ENCODE data around the gene LSS. TPM values are rescaled to one million over a fixed set of nuclear protein-coding genes. Genes with fewer than 3 reads are reported as not detected.
"Not testable (repeated sequence)": the region's sequence is repeated elsewhere in the genome, so short reads cannot be mapped to it uniquely, and the experiment has no call there.

LSS gene
- total RNA-seq, 2 donors from 2014 or later: 30.8 to 43.8 TPM

DNA sequence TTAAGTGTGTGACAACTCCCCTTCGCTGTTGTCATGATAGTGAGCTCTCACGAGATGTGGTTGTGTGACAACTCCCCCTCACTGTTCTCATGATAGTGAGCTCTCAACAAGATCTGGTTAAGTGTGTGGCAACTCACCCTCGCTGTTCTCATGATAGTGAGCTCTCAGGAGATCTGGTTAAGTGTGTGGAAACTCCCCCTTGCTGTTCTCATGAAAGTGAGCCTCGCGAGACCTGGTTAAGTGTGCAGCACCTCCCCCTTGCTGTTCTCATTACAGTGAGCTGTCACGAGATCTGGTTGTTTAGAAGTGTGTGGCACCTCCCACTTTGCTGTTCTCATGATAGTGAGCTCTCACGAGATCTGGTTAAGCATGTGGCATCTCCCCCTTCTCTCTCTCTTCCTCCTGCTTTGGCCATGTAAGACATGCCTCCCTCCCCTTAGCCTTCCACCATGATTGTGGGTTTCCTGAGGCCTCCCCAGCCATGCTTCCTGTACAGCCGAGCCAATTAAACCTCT is 25.1 kb upstream of the LSS start:
- peaks cover 100% of the 10 kb centered on the region for H3K36me3 Mint-ChIP-seq (ENCODE audit: low read depth)
- H3K9me3 Mint-ChIP-seq: no peaks in the 10 kb centered on the region
- H3K4me1 Mint-ChIP-seq: peaks cover 20% of the 10 kb centered on the region
- H3K4me3 Mint-ChIP-seq: peak overlapping the region; percentile 48
- ATAC-seq (replicated peaks): peak; percentile 92
- no peaks in the 10 kb centered on the region for H3K27me3 Mint-ChIP-seq
- H3K27ac Mint-ChIP-seq: peak overlapping the region; percentile 89

DNA sequence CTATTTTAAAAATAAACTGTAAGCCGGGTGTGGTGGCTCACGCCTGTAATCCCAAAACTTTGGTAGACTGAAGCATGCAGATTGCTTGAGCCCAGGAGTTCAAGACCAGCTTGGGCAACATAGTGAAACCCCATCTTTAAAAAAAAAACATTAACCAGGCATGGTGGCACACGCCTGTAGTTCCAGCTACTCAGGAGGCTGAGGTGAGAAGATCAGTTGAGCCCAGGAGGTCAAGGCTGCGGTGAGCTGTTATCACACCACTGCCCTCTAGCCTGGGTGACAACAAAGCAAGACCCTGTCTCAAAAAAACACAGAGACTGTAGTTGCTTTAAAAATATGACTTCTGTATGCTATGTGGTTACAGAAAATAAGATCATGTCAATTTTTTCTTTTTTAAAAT is 24.3 kb upstream of the LSS start:
- peaks cover 100% of the 10 kb centered on the region for H3K36me3 Mint-ChIP-seq (ENCODE audit: low read depth)

DNA sequence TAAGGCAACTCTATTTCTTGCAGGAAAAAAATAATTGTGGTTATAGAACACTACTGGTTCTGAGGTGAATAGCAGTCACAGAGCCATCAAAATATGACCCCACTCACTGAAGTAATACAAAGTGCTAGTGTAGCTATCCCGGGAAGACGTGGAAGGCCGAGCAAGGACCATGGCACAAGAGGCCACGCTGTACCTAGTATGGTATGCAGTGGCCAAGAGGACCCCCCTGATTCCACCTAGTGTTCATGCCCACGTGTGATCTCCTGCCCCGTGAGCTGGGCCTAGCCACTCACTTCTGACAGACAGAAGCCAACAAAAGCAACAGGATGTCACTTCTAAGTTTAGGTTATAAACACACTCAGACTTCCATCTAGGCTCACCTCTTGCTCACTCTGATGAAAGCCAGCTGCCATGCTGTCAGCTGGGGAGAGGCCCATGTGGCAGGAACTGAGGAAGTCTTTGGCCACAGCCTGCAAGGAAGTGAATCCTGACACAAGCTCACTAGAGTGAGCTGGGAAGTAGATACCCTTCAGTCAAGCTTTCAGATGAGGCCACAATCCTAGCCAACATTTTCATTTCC is 21.7 kb upstream of the LSS start:
- peaks cover 94% of the 10 kb centered on the region for H3K36me3 Mint-ChIP-seq (ENCODE audit: low read depth)
- no peaks in the 10 kb centered on the region for H3K27me3 Mint-ChIP-seq
- peak overlapping the region; percentile 68 for H3K27ac Mint-ChIP-seq
- no peak overlapping the region for H3K4me3 Mint-ChIP-seq
- peaks cover 19% of the 10 kb centered on the region for H3K4me1 Mint-ChIP-seq
- no peak for ATAC-seq (replicated peaks)
- no peaks in the 10 kb centered on the region for H3K9me3 Mint-ChIP-seq

More for the DNA sequence above, 24.3 kb upstream of the LSS start:
- peaks cover 20% of the 10 kb centered on the region for H3K4me1 Mint-ChIP-seq
- H3K4me3 Mint-ChIP-seq: no peak overlapping the region
- no peaks in the 10 kb centered on the region for H3K27me3 Mint-ChIP-seq
- H3K9me3 Mint-ChIP-seq: no peaks in the 10 kb centered on the region
- H3K27ac Mint-ChIP-seq: no peak overlapping the region
- no peak for ATAC-seq (replicated peaks)

DNA sequence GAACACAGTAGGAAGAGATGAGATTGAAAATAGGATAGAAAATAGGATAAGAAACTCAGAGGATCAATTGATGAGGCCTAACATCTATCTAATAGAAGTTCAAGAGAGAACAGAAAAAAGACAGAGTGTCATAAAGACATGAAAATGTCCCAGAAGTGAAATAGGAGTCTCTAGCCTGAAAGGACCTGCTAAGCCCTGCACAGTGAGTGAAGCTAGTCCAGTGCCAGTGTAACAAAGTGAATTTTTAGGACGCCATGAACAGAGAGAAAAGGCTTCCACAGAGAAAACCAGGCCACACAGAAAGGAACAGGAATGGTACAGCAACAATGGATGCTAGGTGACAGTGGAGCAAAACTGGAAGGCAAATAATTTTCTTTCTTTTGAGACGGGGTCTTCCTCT is 20.3 kb upstream of the LSS start:
- H3K27me3 Mint-ChIP-seq: no peaks in the 10 kb centered on the region
- peaks cover 94% of the 10 kb centered on the region for H3K36me3 Mint-ChIP-seq (ENCODE audit: low read depth)
- peak overlapping the region; percentile 56 for H3K27ac Mint-ChIP-seq
- no peak overlapping the region for H3K4me3 Mint-ChIP-seq
- peaks cover 5% of the 10 kb centered on the region for H3K4me1 Mint-ChIP-seq
- no peaks in the 10 kb centered on the region for H3K9me3 Mint-ChIP-seq
- no peak for ATAC-seq (replicated peaks)

DNA sequence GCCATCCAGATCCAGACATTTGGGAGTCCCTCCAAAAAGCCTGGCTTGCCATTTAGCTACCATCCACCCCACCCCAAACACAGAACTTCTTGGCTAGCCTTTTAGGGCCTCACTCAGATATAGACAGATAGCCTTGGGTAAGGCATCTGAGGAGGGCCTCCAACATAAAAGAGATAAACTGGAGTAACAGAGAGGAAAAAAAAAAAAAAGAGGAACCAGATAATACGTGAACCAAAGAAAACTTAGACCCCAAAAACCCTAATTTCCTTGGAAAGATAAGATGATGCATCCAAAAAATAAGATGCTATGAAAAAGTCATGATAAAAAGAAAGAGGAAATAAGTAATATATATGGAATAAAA is 19.8 kb upstream of the LSS start:
- H3K36me3 Mint-ChIP-seq (ENCODE audit: low read depth): peaks cover 94% of the 10 kb centered on the region

DNA sequence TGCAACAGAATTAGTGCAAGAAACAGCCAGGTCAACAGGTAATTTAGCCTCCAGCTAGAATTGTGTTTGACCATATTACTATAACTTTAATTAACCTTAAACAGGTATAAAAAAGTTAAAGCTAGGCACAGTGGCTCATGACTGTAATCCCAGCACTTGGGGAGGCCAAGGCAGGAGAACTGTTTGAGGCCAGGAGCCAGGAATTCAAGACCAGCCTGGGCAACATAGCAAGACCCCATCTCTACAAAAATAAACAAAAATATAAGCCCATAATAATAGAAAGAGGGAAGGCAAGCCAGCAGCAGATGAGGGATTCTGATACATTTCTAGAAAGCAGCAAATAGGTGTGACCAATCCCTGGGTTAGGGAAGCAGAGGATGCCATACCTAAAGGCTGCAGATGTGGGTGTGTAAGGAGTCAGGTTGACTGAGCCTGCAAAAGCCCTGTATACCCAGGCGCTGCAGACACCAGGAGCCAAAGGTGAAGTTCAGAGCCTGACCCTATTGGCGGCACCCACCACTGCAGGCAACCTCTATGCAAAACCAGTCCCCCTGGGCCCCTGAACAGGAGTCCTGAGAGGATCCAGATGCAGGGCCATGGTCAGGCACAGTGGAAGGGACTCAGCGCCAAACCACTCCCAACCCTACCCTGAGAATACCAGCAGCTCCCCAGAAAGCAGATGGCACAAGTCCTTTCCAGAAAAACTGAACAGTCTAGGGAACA is 19.3 kb upstream of the LSS start:
- ATAC-seq (replicated peaks): no peak
- Mint-ChIP-seq H3K27ac (peak overlapping the region; percentile 56), H3K4me3 (no peak overlapping the region), H3K9me3 (no peaks in the 10 kb centered on the region), H3K27me3 (no peaks in the 10 kb centered on the region), H3K36me3 (ENCODE audit: low read depth) (peaks cover 94% of the 10 kb centered on the region), H3K4me1 (no peaks in the 10 kb centered on the region)

More for the DNA sequence above, 19.8 kb upstream of the LSS start:
- Mint-ChIP-seq H3K4me1 (peaks cover under 1% of the 10 kb centered on the region), H3K27me3 (no peaks in the 10 kb centered on the region), H3K4me3 (no peak overlapping the region), H3K27ac (peak overlapping the region; percentile 56), H3K9me3 (no peaks in the 10 kb centered on the region)
- ATAC-seq (replicated peaks): no peak

DNA sequence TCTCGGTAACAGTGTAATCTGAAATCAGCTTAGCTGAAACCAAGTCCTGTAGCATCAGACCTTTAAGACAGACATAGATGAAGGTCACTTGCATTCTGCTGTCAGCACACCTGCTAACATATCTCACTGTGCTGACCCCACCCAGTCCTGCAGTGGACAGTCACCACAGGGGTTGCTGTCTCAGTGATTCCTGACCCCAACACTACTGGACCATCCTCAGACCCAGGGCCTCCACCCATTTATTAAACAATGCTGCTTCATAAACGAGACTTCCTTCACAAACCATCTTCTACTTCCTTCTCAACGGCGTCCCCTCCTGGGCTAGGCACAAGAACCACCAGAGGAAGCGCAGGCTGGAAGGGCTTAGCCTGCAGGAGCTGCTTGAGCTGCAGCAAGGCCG is 17.8 kb upstream of the LSS start:
- Mint-ChIP-seq H3K27me3 (no peaks in the 10 kb centered on the region), H3K36me3 (ENCODE audit: low read depth) (peaks cover 94% of the 10 kb centered on the region), H3K9me3 (no peaks in the 10 kb centered on the region), H3K27ac (peak overlapping the region; percentile 78), H3K4me3 (no peak overlapping the region), H3K4me1 (no peaks in the 10 kb centered on the region)
- no peak for ATAC-seq (replicated peaks)

DNA sequence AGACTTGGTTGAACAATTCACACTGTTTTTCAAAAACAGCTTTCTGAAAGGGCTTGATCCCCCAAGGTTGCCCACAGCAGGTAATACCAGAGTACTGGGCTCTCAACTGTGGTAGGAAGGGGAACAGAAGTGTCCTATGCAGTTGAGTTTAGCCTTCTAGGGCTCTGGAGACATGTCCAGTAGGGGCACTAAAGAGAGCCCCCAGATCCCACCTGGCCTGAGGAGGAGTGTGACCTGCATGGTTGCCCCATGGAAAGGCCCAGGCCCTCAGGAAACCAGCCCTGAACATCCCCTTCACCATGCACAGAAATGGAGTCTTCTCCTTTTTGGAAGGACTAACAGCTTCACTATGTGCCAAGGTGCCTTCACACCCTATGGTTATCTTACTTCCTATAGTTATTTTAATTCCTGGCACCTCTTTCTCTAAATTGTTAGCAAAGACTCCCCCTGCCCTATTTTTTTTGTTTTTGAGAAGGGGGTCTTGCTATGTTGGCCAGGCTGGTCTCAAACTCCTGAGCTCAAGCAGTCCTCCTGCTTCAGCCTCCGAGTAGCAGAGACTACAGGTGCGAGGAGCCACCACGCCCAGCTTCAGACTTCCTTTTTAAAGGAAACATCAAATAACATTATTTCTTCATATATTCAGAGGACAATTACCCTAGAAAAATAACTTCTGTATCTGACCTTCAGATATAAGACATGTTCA is 16.8 kb upstream of the LSS start:
- ATAC-seq (replicated peaks): no peak
- H3K9me3 Mint-ChIP-seq: no peaks in the 10 kb centered on the region
- H3K4me3 Mint-ChIP-seq: no peak overlapping the region
- no peaks in the 10 kb centered on the region for H3K27me3 Mint-ChIP-seq
- peaks cover 94% of the 10 kb centered on the region for H3K36me3 Mint-ChIP-seq (ENCODE audit: low read depth)
- no peak overlapping the region for H3K27ac Mint-ChIP-seq
- H3K4me1 Mint-ChIP-seq: no peaks in the 10 kb centered on the region

DNA sequence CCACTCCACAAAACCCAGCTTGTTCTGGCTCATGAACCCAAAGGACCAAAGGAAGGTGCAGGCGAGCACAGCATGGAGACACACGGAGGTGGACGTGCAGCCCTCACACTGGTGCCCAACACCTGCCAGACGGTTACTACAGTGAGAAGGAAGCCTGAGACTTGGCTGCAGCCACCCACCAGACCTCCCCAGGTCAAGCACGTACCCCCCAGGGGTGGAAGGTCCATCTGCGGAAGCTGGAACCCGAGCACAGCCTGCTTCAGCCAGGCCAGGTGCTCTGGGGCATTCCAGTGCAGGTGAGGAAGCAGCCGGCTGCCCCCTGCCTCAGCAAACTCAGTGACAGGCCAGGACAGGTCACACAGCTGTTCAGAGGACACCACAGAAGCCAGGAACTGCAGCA is 16.0 kb upstream of the LSS start:
- no peak for ATAC-seq (replicated peaks)
- peaks cover 94% of the 10 kb centered on the region for H3K36me3 Mint-ChIP-seq (ENCODE audit: low read depth)
- H3K27me3 Mint-ChIP-seq: no peaks in the 10 kb centered on the region
- H3K4me3 Mint-ChIP-seq: no peak overlapping the region
- H3K4me1 Mint-ChIP-seq: no peaks in the 10 kb centered on the region
- H3K9me3 Mint-ChIP-seq: no peaks in the 10 kb centered on the region
- H3K27ac Mint-ChIP-seq: no peak overlapping the region

DNA sequence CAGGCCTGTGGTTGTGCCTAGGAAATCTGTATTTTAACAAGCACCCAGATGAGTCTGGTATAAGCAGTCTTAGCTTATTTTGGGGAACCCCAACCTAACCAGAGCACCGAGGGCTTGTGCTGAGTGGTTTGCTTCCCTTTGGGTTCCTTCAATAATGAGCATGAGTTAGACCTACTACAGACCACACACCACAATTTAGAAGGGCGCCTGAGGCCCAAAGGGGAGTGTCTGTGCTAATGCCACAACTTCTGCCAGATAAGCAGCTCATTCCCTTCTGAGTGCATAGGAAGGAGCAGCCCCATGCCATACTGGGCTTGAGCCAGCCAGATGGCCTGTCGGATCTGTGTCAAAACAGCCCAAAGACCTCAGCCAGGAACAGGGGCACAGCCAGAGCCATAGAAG is 15.4 kb upstream of the LSS start:
- no peak overlapping the region for H3K4me3 Mint-ChIP-seq
- H3K27ac Mint-ChIP-seq: no peak overlapping the region
- no peaks in the 10 kb centered on the region for H3K4me1 Mint-ChIP-seq
- peak; percentile 40 for ATAC-seq (replicated peaks)
- no peaks in the 10 kb centered on the region for H3K27me3 Mint-ChIP-seq
- no peaks in the 10 kb centered on the region for H3K9me3 Mint-ChIP-seq
- H3K36me3 Mint-ChIP-seq (ENCODE audit: low read depth): peaks cover 94% of the 10 kb centered on the region

DNA sequence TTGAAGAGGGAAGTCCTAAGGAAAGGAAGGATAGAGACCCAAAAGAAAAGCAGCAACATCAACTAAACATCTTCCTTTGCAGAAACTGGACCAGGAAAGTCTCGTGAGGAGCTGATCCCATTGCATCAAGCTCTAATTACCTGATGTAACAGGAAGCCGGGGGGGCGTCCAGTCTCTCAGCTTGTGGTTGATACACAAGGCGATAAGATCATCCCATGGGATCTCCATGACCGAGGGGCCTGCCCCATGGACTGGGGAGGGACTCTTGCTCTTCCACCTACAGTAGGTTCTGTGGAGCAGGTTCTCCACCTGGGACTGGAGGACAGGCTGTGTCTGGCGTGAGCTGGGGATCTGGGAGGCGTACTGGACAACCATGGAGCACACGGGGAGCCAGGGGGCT is 14.8 kb upstream of the LSS start:
- Mint-ChIP-seq H3K27ac (peak overlapping the region; percentile 58), H3K36me3 (ENCODE audit: low read depth) (peaks cover 94% of the 10 kb centered on the region), H3K4me1 (no peaks in the 10 kb centered on the region), H3K9me3 (no peaks in the 10 kb centered on the region), H3K27me3 (no peaks in the 10 kb centered on the region), H3K4me3 (no peak overlapping the region)
- no peak for ATAC-seq (replicated peaks)

DNA sequence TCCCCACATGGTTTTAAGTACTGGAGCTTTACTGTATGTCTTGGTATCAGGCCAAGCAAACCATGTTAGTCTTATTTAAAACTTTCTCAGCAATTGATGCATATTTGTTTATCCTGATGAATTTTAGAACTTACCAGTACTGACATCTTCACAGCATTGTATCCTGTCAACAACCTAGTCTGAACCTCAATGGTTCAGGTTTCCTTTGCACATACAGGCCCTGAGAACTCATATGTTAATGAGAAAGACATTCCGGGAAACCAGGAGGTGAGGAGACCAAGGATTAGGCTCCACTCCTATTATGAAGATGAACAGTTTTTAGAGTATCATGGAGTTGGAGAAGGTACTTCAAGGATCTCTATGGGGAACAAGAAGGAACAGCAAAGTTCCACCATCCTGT is 13.0 kb upstream of the LSS start:
- not testable (repeated sequence) for H3K9me3 Mint-ChIP-seq; ATAC-seq (replicated peaks); H3K4me1 Mint-ChIP-seq; H3K4me3 Mint-ChIP-seq; H3K27me3 Mint-ChIP-seq
- H3K36me3 Mint-ChIP-seq (ENCODE audit: low read depth): peaks cover 96% of the 10 kb centered on the region
- peak overlapping the region; percentile 59 for H3K27ac Mint-ChIP-seq

DNA sequence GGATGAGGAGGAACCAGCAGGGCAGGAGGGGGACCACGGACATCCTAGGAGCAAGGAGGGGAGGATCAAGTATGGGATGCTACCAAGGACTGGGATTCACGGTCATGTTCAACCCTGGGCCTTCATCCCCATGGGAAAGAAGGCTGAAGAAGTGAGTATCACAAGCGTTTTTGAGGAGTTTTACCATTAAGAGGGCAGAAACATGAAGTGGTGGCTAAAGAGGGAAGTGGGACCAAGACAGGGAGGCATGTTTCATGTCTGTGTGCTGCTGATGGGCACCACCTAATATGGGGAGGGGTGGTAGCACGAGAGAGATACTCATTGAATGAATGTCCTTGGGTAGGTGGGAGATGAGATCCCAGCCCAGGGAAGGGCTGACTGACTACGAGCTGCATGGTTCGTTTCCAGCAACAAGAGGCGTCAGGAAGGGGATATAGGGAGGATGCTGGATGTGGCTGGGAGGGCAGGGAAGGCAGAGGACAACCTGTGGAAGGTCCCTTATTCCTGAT is 11.3 kb upstream of the LSS start:
- no peaks in the 10 kb centered on the region for H3K9me3 Mint-ChIP-seq
- no peak overlapping the region for H3K4me3 Mint-ChIP-seq
- H3K27me3 Mint-ChIP-seq: no peaks in the 10 kb centered on the region
- peaks cover 96% of the 10 kb centered on the region for H3K36me3 Mint-ChIP-seq (ENCODE audit: low read depth)
- H3K4me1 Mint-ChIP-seq: no peaks in the 10 kb centered on the region
- ATAC-seq (replicated peaks): no peak
- no peak overlapping the region for H3K27ac Mint-ChIP-seq

DNA sequence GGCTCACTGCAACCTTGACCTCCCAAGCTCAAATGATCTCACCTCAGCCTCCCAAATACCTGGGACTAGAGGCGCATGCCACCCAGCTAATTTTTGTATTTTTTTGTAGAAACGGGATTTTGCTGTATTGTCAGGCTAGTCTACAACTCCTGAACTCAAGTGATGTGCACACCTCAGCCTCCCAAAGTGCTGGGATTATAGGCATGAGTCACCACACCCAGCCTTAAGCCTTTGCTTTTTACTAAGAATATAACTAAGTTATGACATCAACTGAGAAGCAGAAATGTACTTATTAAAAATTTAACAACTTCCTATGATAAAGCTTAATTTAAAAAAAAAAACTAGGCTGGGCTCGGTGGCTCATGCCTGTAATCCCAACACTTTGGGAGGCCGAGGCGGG is 8.9 kb upstream of the LSS start:
- peaks cover 5% of the 10 kb centered on the region for H3K4me1 Mint-ChIP-seq
- H3K36me3 Mint-ChIP-seq (ENCODE audit: low read depth): peaks cover 96% of the 10 kb centered on the region
- ATAC-seq (replicated peaks): no peak
- H3K9me3 Mint-ChIP-seq: no peaks in the 10 kb centered on the region
- no peaks in the 10 kb centered on the region for H3K27me3 Mint-ChIP-seq
- H3K27ac Mint-ChIP-seq: no peak overlapping the region
- H3K4me3 Mint-ChIP-seq: no peak overlapping the region

Measured in activated T-helper 17 cell treated with anti-CD3 and anti-CD28 coated beads, Interleukin-2, amount 50 U/mL, for 72 hours (primary cell).